Adipocyte (in vitro differentiated cells): Measurements from ENCODE around the gene PI3.
A peak's percentile ranks its signal among the peaks of the same experiment; 100 is the strongest.
"Not testable (repeated sequence)": the region's sequence is repeated elsewhere in the genome, so short reads cannot be mapped to it uniquely, and the experiment has no call there.

ENCODE experiments used
- DNase-seq: peaks from one replicate; pipeline ENCODE4 v3.0.0-alpha.2; 2015; ENCODE audit warnings: low read depth
- H3K27me3 ChIP-seq: replicated peaks from 2 replicates; pipeline ENCODE4 v1.7.0; 2013; ENCODE audit warnings: mild to moderate bottlenecking, low read length, moderate library complexity; ENCODE audit not compliant: control insufficient read depth, insufficient read depth
- H3K36me3 ChIP-seq: 2 replicates; pipeline ENCODE4 v1.7.0; 2013; ENCODE audit warnings: low read length, mild to moderate bottlenecking, moderate library complexity; ENCODE audit not compliant: control insufficient read depth, insufficient read depth, severe bottlenecking
- H3K4me1 ChIP-seq: 2 replicates; pipeline ENCODE4 v1.7.0; 2013; ENCODE audit warnings: mild to moderate bottlenecking, low read length, moderate library complexity; ENCODE audit not compliant: control insufficient read depth, insufficient read depth
- H3K4me3 ChIP-seq: 2 replicates; pipeline ENCODE4 v1.7.0; 2013; ENCODE audit warnings: mild to moderate bottlenecking, low read length, moderate library complexity
- H3K9ac ChIP-seq: 2 replicates; pipeline ENCODE4 v1.7.0; 2013; ENCODE audit warnings: mild to moderate bottlenecking, low read length, moderate library complexity
- H3K9me3 ChIP-seq: 2 replicates; pipeline ENCODE4 v1.7.0; 2013; ENCODE audit warnings: mild to moderate bottlenecking, low read length, moderate library complexity; ENCODE audit not compliant: control insufficient read depth

PI3 gene

GRCh38 chr20:45154794-45155193 lies 19.9 kb upstream of the PI3 start:
- not testable (repeated sequence) for H3K9ac ChIP-seq, H3K9me3 ChIP-seq, H3K36me3 ChIP-seq, DNase-seq, H3K4me3 ChIP-seq
- Histone ChIP-seq H3K4me1 (peaks cover 14% of the 10 kb centered on the region), H3K27me3 (peaks cover 35% of the 10 kb centered on the region)

- no peak for DNase-seq
- Histone ChIP-seq H3K9ac (no peak overlapping the region), H3K4me1 (peaks cover 14% of the 10 kb centered on the region), H3K9me3 (no peaks in the 10 kb centered on the region), H3K4me3 (no peak overlapping the region), H3K36me3 (no peaks in the 10 kb centered on the region), H3K27me3 (peaks cover 17% of the 10 kb centered on the region)
Measured at GRCh38 chr20:45156713-45157112, 18.0 kb upstream of the PI3 start.

- Histone ChIP-seq H3K9me3 (peaks cover 11% of the 10 kb centered on the region), H3K36me3 (no peaks in the 10 kb centered on the region), H3K27me3 (peaks cover 11% of the 10 kb centered on the region), H3K9ac (no peak overlapping the region), H3K4me3 (peak overlapping the region; percentile 57), H3K4me1 (peaks cover 17% of the 10 kb centered on the region)
- DNase-seq, result peak; percentile 19
Measured at GRCh38 chr20:45157962-45158361, 16.7 kb upstream of the PI3 start.

- Histone ChIP-seq H3K27me3 (no peaks in the 10 kb centered on the region), H3K9ac (no peak overlapping the region), H3K9me3 (peaks cover 30% of the 10 kb centered on the region), H3K4me1 (peaks cover 15% of the 10 kb centered on the region), H3K36me3 (no peaks in the 10 kb centered on the region), H3K4me3 (no peak overlapping the region)
- DNase-seq, result no peak
Measured at GRCh38 chr20:45163083-45163803, 11.5 kb upstream of the PI3 start.

GRCh38 chr20:45164906-45165305 lies 9.8 kb upstream of the PI3 start:
- Histone ChIP-seq H3K36me3 (no peaks in the 10 kb centered on the region), H3K4me1 (peaks cover 10% of the 10 kb centered on the region), H3K4me3 (no peak overlapping the region), H3K9ac (no peak overlapping the region), H3K9me3 (peaks cover 30% of the 10 kb centered on the region), H3K27me3 (no peaks in the 10 kb centered on the region)
- DNase-seq, result no peak

GRCh38 chr20:45173522-45173921 lies 1.2 kb upstream of the PI3 start:
- H3K36me3 ChIP-seq, result no peaks in the 10 kb centered on the region

GRCh38 chr20:45176526-45177267 lies 2.0 kb downstream of the PI3 start:
- Histone ChIP-seq H3K36me3 (no peaks in the 10 kb centered on the region), H3K4me1 (peaks cover 4% of the 10 kb centered on the region), H3K27me3 (no peaks in the 10 kb centered on the region)

More at GRCh38 chr20:45173522-45173921, 1.2 kb upstream of the PI3 start:
- no peak for DNase-seq
- peaks cover 4% of the 10 kb centered on the region for H3K4me1 ChIP-seq
- H3K9me3 ChIP-seq, result no peaks in the 10 kb centered on the region
- H3K9ac ChIP-seq, result no peak overlapping the region
- no peaks in the 10 kb centered on the region for H3K27me3 ChIP-seq
- H3K4me3 ChIP-seq, result no peak overlapping the region

GRCh38 chr20:45179166-45179565 lies 4.5 kb downstream of the PI3 start:
- H3K4me3 ChIP-seq, result no peak overlapping the region

More at GRCh38 chr20:45176526-45177267, 2.0 kb downstream of the PI3 start:
- peak; percentile 1 for DNase-seq
- Histone ChIP-seq H3K9me3 (no peaks in the 10 kb centered on the region), H3K9ac (no peak overlapping the region), H3K4me3 (no peak overlapping the region)

GRCh38 chr20:45181639-45182038 lies 6.9 kb downstream of the PI3 start:
- H3K4me3 ChIP-seq, result no peak overlapping the region
- DNase-seq, result peak; percentile 6
- no peak overlapping the region for H3K9ac ChIP-seq
- H3K9me3 ChIP-seq, result no peaks in the 10 kb centered on the region
- H3K36me3 ChIP-seq, result no peaks in the 10 kb centered on the region
- no peaks in the 10 kb centered on the region for H3K27me3 ChIP-seq
- H3K4me1 ChIP-seq, result no peaks in the 10 kb centered on the region

More at GRCh38 chr20:45179166-45179565, 4.5 kb downstream of the PI3 start:
- Histone ChIP-seq H3K27me3 (no peaks in the 10 kb centered on the region), H3K4me1 (peaks cover 4% of the 10 kb centered on the region), H3K9me3 (no peaks in the 10 kb centered on the region), H3K36me3 (no peaks in the 10 kb centered on the region), H3K9ac (no peak overlapping the region)
- no peak for DNase-seq

- H3K9me3 ChIP-seq, result no peaks in the 10 kb centered on the region
- no peaks in the 10 kb centered on the region for H3K4me1 ChIP-seq
- no peak overlapping the region for H3K4me3 ChIP-seq
- peaks cover 5% of the 10 kb centered on the region for H3K27me3 ChIP-seq
- no peak for DNase-seq
- no peaks in the 10 kb centered on the region for H3K36me3 ChIP-seq
- H3K9ac ChIP-seq, result no peak overlapping the region
Measured at GRCh38 chr20:45183084-45183483, 8.4 kb downstream of the PI3 start.

GRCh38 chr20:45187693-45188092 lies 13.0 kb downstream of the PI3 start:
- Histone ChIP-seq H3K4me1 (no peaks in the 10 kb centered on the region), H3K9ac (no peak overlapping the region), H3K27me3 (peaks cover 14% of the 10 kb centered on the region), H3K4me3 (no peak overlapping the region), H3K9me3 (no peaks in the 10 kb centered on the region), H3K36me3 (no peaks in the 10 kb centered on the region)
- no peak for DNase-seq
